Measurements from ENCODE around the gene AVPI1. TPM values are rescaled to one million over a fixed set of nuclear protein-coding genes. Genes with fewer than 3 reads are reported as not detected.

The AVPI1 gene
- total and polyA plus RNA-seq, 2 of the 13 experiments (the other 11 are each of a cell fraction or from before 2014, with no cell fraction given), result 39.8 to 61.2 TPM

DNA sequence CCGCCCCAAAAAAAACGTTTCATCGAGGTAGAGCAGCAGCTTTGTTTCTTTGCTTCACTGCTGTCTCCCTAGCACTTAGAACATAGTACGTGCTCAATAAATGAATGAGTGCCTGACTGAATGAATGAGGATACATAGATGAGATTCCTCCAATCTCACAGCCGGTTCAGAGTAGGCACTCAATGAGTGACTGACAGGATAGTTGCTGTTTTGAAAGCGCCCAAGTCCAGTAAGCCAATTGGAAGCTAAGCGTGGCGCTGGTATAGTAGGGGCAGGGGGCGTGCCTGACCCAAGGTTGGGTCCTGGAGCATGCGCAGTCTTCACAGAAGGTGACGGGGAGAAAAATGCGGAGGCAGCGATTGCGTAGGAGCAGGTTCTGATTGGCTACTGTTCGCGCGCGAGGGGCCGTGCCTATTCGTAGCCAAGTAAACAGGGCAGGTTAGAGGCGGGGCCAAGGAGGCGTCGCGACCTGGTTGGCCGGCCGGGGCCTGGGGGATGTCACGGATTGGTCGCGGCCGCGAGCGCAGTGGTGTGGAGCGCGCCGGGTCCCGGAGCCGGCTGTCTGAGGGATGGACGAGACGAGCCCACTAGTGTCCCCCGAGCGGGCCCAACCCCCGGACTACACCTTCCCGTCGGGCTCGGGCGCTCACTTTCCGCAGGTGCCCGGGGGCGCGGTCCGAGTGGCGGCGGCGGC lies 46.7 kb downstream of the AVPI1 start, which contains the start of gene PI4K2A (continued):
- TF ChIP-seq, protein P1, sequence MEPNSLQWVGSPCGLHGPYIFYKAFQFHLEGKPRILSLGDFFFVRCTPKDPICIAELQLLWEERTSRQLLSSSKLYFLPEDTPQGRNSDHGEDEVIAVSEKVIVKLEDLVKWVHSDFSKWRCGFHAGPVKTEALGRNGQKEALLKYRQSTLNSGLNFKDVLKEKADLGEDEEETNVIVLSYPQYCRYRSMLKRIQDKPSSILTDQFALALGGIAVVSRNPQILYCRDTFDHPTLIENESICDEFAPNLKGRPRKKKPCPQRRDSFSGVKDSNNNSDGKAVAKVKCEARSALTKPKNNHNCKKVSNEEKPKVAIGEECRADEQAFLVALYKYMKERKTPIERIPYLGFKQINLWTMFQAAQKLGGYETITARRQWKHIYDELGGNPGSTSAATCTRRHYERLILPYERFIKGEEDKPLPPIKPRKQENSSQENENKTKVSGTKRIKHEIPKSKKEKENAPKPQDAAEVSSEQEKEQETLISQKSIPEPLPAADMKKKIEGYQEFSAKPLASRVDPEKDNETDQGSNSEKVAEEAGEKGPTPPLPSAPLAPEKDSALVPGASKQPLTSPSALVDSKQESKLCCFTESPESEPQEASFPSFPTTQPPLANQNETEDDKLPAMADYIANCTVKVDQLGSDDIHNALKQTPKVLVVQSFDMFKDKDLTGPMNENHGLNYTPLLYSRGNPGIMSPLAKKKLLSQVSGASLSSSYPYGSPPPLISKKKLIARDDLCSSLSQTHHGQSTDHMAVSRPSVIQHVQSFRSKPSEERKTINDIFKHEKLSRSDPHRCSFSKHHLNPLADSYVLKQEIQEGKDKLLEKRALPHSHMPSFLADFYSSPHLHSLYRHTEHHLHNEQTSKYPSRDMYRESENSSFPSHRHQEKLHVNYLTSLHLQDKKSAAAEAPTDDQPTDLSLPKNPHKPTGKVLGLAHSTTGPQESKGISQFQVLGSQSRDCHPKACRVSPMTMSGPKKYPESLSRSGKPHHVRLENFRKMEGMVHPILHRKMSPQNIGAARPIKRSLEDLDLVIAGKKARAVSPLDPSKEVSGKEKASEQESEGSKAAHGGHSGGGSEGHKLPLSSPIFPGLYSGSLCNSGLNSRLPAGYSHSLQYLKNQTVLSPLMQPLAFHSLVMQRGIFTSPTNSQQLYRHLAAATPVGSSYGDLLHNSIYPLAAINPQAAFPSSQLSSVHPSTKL (CRISPR knock-in tag; IDR thresholded peaks at IDR 0.05), result peak; percentile 15; the same call in 1 of the 2 replicates
- TF ChIP-seq, protein P2, sequence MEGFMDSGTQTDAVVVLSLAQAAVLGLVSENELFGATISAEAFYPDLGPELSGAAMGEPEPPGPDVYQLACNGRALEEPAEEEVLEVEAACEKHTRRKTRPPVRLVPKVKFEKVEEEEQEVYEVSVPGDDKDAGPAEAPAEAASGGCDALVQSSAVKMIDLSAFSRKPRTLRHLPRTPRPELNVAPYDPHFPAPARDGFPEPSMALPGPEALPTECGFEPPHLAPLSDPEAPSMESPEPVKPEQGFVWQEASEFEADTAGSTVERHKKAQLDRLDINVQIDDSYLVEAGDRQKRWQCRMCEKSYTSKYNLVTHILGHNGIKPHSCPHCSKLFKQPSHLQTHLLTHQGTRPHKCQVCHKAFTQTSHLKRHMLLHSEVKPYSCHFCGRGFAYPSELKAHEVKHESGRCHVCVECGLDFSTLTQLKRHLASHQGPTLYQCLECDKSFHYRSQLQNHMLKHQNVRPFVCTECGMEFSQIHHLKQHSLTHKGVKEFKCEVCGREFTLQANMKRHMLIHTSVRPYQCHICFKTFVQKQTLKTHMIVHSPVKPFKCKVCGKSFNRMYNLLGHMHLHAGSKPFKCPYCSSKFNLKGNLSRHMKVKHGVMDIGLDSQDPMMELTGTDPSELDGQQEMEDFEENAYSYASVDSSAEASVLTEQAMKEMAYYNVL (CRISPR knock-in tag; IDR thresholded peaks at IDR 0.05; ENCODE audit: borderline replicate concordance), result no peak
- no peak for TF ChIP-seq ZFP62 (CRISPR knock-in tag; IDR thresholded peaks at IDR 0.05)
- TF ChIP-seq TCF12 (IDR thresholded peaks at IDR 0.05), result no peak
- no peak for TF ChIP-seq TCF12 (CRISPR knock-in tag; IDR thresholded peaks at IDR 0.05)
- no peak; the same call in 1 of the 2 replicates for TF ChIP-seq ZFX (CRISPR knock-in tag; IDR thresholded peaks at IDR 0.05; ENCODE audit: low read depth)
- peak; percentile 80 for TF ChIP-seq SP4 (CRISPR knock-in tag; IDR thresholded peaks at IDR 0.05)
- TF ChIP-seq, protein P3, sequence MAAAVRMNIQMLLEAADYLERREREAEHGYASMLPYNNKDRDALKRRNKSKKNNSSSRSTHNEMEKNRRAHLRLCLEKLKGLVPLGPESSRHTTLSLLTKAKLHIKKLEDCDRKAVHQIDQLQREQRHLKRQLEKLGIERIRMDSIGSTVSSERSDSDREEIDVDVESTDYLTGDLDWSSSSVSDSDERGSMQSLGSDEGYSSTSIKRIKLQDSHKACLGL (CRISPR knock-in tag; IDR thresholded peaks at IDR 0.05), result no peak
- TF ChIP-seq KDM4B (CRISPR knock-in tag; IDR thresholded peaks at IDR 0.05), result no peak
- no peak for TF ChIP-seq FIP1L1 (IDR thresholded peaks at IDR 0.05; ENCODE audit: borderline replicate concordance, insufficient read depth, low read depth, low read length)
- TF ChIP-seq, protein P4, sequence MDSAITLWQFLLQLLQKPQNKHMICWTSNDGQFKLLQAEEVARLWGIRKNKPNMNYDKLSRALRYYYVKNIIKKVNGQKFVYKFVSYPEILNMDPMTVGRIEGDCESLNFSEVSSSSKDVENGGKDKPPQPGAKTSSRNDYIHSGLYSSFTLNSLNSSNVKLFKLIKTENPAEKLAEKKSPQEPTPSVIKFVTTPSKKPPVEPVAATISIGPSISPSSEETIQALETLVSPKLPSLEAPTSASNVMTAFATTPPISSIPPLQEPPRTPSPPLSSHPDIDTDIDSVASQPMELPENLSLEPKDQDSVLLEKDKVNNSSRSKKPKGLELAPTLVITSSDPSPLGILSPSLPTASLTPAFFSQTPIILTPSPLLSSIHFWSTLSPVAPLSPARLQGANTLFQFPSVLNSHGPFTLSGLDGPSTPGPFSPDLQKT (CRISPR knock-in tag; IDR thresholded peaks at IDR 0.05; ENCODE audit: borderline replicate concordance), result no peak
- no peak for TF ChIP-seq SATB2 (CRISPR knock-in tag; IDR thresholded peaks at IDR 0.05)
- no peak for TF ChIP-seq ZNF749 (CRISPR knock-in tag; IDR thresholded peaks at IDR 0.05; ENCODE audit: borderline replicate concordance)
- no peak for TF ChIP-seq NR1H2 (CRISPR knock-in tag; IDR thresholded peaks at IDR 0.05; ENCODE audit: borderline replicate concordance, low read depth)
- peak; percentile 59 for TF ChIP-seq HDAC1 (CRISPR knock-in tag; IDR thresholded peaks at IDR 0.05)
- TF ChIP-seq ZNF709 (CRISPR knock-in tag; IDR thresholded peaks at IDR 0.05), result no peak
- peak; percentile 41 for TF ChIP-seq XRCC5 (optimal IDR thresholded peaks at IDR 0.05; ENCODE audit: low read length)
- TF ChIP-seq, protein P5, sequence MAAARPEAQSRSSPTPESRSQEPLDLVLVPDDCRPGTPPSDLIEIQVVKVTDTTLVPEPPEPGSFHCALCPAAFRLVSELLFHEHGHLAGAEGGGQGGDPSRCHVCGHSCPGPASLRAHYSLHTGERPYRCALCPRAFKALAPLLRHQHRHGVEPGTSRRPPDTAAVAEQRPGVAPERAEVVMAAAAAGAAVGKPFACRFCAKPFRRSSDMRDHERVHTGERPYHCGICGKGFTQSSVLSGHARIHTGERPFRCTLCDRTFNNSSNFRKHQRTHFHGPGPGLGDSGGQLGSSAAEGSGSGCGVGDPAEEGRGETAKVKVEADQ (CRISPR knock-in tag; IDR thresholded peaks at IDR 0.05; ENCODE audit: borderline replicate concordance), result no peak

Measured in HepG2 (cell line).